ENCODE measurements around the gene ACAT2.

ACAT2 gene

DNA sequence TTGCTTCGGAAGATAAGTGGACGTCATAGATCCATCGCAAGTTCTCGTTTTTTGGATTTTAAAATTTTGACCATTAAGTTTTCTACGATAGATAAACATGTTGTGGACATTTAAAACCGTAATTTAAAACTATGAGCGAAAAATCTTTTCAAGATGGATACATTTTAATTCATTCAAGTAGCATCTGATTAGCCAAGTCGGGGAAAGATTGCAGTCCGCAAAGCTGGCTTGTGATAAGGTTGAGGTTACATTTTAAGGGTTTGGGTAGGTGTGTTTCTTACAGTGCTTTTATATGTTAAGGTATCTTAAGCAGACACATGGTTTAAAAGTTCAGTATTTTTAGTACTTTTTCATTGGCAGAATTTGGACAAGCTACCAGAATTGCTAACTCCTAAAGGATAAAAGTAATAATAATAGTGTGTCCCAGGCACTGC is 33.3 kb upstream of the ACAT2 start:
- POLR2A ChIA-PET, result interaction anchor here (1.1 to 6.8 kb wide), 4 partner anchors 8 to 60 kb away, joined by 3 to 115 read pairs (median 68); partner anchors contain the start of genes ACAT2, MRPL18, SOD2 and TCP1
- no peak for TF ChIP-seq HOXA7 (CRISPR knock-in tag; IDR thresholded peaks at IDR 0.05; ENCODE audit: borderline replicate concordance)
- TF ChIP-seq ZNF571 (tag by site-specific recombination; IDR thresholded peaks at IDR 0.05), result no peak
- no peak overlapping the region for H3K27ac ChIP-seq (ENCODE audit: extremely low read depth, low read depth, low read length)
- peaks cover 9 to 30% of the 10 kb centered on the region in 2 experiments; a peak in 2 of 3 replicates for H3K36me3 ChIP-seq (ENCODE audit: control insufficient read depth in 2 of 2, insufficient read depth in 1 of 2, low read length in 2 of 2)
- peaks cover 7% of the 10 kb centered on the region; the same call in 1 of the 2 replicates for H3K4me1 ChIP-seq (ENCODE audit: control insufficient read depth, insufficient read depth, low read length)
- CTCF ChIA-PET, result interaction anchor here (0.7 to 2.5 kb wide), 2 partner anchors 29 to 37 kb away, joined by 3 to 12 read pairs; no protein-coding TSS in a partner anchor
- H3K9me3 ChIP-seq (ENCODE audit: control insufficient read depth, insufficient read depth, low read depth, low read length), result no peaks in the 10 kb centered on the region
- H3K4me3 ChIP-seq (ENCODE audit: low read depth, low read length), result peak overlapping the region; percentile 91

DNA sequence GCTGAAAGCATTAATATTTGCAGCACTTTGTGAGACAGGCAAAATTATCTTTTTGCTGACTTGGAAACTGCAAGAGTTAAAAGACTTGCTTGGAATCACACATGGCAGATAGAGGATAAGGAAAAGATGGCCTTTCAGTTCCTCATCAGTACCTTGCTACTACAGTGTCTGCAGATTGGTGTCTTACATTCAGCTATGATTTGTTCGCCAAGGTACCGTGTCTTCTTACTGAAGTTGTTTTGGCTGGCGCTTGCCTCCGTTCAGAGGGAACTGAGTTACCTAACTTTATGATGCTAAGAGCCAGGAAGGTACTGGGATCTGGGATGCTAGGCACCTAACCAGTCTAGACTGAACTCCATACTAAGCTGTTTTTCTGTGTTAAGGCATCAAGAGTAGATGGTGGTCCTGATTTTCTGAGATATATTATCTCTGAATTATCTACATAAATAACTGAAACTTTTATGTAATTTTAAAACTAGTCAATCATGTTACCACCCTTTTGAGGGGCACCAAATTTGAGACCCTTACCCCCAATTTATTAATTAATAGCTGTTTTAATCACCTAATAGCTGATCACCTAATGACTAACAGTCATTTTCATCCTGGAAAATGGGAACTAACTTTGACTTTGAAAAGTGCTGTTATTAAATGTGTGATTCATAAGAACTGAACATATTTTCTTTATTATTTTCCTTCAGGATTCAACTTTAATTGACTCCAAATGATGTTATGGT is 32.1 kb upstream of the ACAT2 start:
- no peaks in the 10 kb centered on the region for H3K9me3 ChIP-seq (ENCODE audit: control insufficient read depth, insufficient read depth, low read depth, low read length)
- H3K4me1 ChIP-seq (ENCODE audit: control insufficient read depth, insufficient read depth, low read length), result peaks cover 7% of the 10 kb centered on the region; the same call in 1 of the 2 replicates
- peaks cover 0 to 22% of the 10 kb centered on the region in 2 experiments; a peak in 2 of 3 replicates for H3K36me3 ChIP-seq (ENCODE audit: control insufficient read depth in 2 of 2, insufficient read depth in 1 of 2, low read length in 2 of 2)
- TF ChIP-seq, protein P1, sequence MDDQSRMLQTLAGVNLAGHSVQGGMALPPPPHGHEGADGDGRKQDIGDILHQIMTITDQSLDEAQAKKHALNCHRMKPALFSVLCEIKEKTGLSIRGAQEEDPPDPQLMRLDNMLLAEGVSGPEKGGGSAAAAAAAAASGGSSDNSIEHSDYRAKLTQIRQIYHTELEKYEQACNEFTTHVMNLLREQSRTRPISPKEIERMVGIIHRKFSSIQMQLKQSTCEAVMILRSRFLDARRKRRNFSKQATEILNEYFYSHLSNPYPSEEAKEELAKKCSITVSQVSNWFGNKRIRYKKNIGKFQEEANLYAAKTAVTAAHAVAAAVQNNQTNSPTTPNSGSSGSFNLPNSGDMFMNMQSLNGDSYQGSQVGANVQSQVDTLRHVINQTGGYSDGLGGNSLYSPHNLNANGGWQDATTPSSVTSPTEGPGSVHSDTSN (CRISPR knock-in tag; IDR thresholded peaks at IDR 0.05), result no peak
- peak; percentile 35; the same call in 1 of the 2 replicates for TF ChIP-seq ZNF600 (tag by site-specific recombination; IDR thresholded peaks at IDR 0.05)
- TF ChIP-seq ZBTB17 (tag by site-specific recombination; IDR thresholded peaks at IDR 0.05), result peak; percentile 57
- no peak for TF ChIP-seq RBAK (tag by site-specific recombination; IDR thresholded peaks at IDR 0.05)
- no peak for TF ChIP-seq ZNF335 (tag by site-specific recombination; conservative IDR thresholded peaks at IDR 0.05)
- TF ChIP-seq ZNF558 (tag by site-specific recombination; IDR thresholded peaks at IDR 0.05), result peak; percentile 96
- TF ChIP-seq, protein P2, sequence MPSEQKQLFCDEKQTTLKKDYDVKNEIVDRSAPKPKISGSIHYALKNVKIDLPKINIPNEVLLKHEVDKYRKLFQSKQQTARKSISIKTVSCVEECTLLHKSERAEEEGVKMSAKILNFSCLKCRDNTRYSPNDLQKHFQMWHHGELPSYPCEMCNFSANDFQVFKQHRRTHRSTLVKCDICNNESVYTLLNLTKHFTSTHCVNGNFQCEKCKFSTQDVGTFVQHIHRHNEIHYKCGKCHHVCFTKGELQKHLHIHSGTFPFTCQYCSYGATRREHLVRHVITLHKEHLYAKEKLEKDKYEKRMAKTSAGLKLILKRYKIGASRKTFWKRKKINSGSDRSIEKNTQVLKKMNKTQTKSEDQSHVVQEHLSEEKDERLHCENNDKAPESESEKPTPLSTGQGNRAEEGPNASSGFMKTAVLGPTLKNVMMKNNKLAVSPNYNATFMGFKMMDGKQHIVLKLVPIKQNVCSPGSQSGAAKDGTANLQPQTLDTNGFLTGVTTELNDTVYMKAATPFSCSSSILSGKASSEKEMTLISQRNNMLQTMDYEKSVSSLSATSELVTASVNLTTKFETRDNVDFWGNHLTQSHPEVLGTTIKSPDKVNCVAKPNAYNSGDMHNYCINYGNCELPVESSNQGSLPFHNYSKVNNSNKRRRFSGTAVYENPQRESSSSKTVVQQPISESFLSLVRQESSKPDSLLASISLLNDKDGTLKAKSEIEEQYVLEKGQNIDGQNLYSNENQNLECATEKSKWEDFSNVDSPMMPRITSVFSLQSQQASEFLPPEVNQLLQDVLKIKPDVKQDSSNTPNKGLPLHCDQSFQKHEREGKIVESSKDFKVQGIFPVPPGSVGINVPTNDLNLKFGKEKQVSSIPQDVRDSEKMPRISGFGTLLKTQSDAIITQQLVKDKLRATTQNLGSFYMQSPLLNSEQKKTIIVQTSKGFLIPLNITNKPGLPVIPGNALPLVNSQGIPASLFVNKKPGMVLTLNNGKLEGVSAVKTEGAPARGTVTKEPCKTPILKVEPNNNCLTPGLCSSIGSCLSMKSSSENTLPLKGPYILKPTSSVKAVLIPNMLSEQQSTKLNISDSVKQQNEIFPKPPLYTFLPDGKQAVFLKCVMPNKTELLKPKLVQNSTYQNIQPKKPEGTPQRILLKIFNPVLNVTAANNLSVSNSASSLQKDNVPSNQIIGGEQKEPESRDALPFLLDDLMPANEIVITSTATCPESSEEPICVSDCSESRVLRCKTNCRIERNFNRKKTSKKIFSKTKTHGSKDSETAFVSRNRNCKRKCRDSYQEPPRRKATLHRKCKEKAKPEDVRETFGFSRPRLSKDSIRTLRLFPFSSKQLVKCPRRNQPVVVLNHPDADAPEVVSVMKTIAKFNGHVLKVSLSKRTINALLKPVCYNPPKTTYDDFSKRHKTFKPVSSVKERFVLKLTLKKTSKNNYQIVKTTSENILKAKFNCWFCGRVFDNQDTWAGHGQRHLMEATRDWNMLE (tag by site-specific recombination; conservative IDR thresholded peaks at IDR 0.05; ENCODE audit: low read depth), result no peak
- TF ChIP-seq ZNF202 (tag by site-specific recombination; IDR thresholded peaks at IDR 0.05; ENCODE audit: borderline replicate concordance), result no peak
- no peak for TF ChIP-seq ZNF544 (tag by site-specific recombination; IDR thresholded peaks at IDR 0.05)
- peak; percentile 55; the same call in 1 of the 2 replicates for TF ChIP-seq ZNF664 (tag by site-specific recombination; IDR thresholded peaks at IDR 0.05)
- H3K4me3 ChIP-seq (ENCODE audit: low read depth, low read length), result peak overlapping the region; percentile 91
- H3K27ac ChIP-seq (ENCODE audit: extremely low read depth, low read depth, low read length), result no peak overlapping the region
- ChIA-PET CTCF (interaction anchor here (0.7 to 2.5 kb wide), 3 partner anchors 32 to 915 kb away, joined by 3 to 12 read pairs (median 3); no protein-coding TSS in a partner anchor), POLR2A (interaction anchor here (4.6 to 6.8 kb wide), 3 partner anchors 31 to 59 kb away, joined by 67 to 115 read pairs (median 68); partner anchors contain the start of genes ACAT2, MRPL18, SOD2 and TCP1)

DNA sequence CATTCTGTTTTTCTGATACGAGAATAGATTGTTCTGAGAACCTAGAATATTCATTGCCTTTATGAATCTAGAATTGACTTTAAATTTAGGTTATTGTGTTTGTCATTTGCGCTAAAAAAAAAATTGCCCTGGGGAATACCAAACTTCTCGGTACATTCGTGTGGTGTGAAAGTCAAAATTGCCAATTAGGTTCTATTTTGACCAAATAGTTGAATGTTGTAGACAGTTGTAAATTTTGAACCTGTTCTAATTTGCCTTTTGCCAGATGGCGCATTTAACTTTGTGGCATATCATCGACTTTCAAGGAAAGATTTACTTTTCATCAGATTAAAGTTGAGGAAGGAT is 31.5 kb upstream of the ACAT2 start:
- ChIA-PET POLR2A (interaction anchor here (4.6 to 6.8 kb wide), 2 partner anchors 37 to 58 kb away, joined by 67 to 115 read pairs; partner anchors contain the start of genes MRPL18, SOD2 and TCP1), CTCF (interaction anchor here (0.7 to 2.5 kb wide), 3 partner anchors 33 to 916 kb away, joined by 3 to 12 read pairs (median 3); no protein-coding TSS in a partner anchor)
- Histone ChIP-seq H3K4me3 (ENCODE audit: low read depth, low read length) (no peak overlapping the region), H3K9me3 (ENCODE audit: control insufficient read depth, insufficient read depth, low read depth, low read length) (no peaks in the 10 kb centered on the region), H3K27ac (ENCODE audit: extremely low read depth, low read depth, low read length) (no peak overlapping the region), H3K4me1 (ENCODE audit: control insufficient read depth, insufficient read depth, low read length) (peaks cover 7% of the 10 kb centered on the region; the same call in 1 of the 2 replicates), H3K36me3 (ENCODE audit: control insufficient read depth in 2 of 2, insufficient read depth in 1 of 2, low read length in 2 of 2) (peaks cover 0 to 22% of the 10 kb centered on the region in 2 experiments; a peak in 2 of 3 replicates)
- no peak for TF ChIP-seq ZNF596 (tag by site-specific recombination; IDR thresholded peaks at IDR 0.05)
- TF ChIP-seq ZNF16 (tag by site-specific recombination; IDR thresholded peaks at IDR 0.05; ENCODE audit: low read depth), result no peak
- TF ChIP-seq ZNF248 (tag by site-specific recombination; IDR thresholded peaks at IDR 0.05), result no peak
- no peak for TF ChIP-seq ZNF670 (tag by site-specific recombination; IDR thresholded peaks at IDR 0.05; ENCODE audit: low read depth)
- TF ChIP-seq ZNF302 (tag by site-specific recombination; IDR thresholded peaks at IDR 0.05; ENCODE audit: low read depth), result no peak
- TF ChIP-seq, protein P3, sequence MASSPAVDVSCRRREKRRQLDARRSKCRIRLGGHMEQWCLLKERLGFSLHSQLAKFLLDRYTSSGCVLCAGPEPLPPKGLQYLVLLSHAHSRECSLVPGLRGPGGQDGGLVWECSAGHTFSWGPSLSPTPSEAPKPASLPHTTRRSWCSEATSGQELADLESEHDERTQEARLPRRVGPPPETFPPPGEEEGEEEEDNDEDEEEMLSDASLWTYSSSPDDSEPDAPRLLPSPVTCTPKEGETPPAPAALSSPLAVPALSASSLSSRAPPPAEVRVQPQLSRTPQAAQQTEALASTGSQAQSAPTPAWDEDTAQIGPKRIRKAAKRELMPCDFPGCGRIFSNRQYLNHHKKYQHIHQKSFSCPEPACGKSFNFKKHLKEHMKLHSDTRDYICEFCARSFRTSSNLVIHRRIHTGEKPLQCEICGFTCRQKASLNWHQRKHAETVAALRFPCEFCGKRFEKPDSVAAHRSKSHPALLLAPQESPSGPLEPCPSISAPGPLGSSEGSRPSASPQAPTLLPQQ (tag by site-specific recombination; IDR thresholded peaks at IDR 0.05), result no peak
- TF ChIP-seq ZNF654 (tag by site-specific recombination; IDR thresholded peaks at IDR 0.05; ENCODE audit: low read depth), result no peak
- no peak for TF ChIP-seq ZNF274 (IDR thresholded peaks at IDR 0.05; ENCODE audit: low read length)
- TF ChIP-seq ZNF274 (tag by site-specific recombination; IDR thresholded peaks at IDR 0.05; ENCODE audit: borderline replicate concordance), result no peak
- no peak for TF ChIP-seq ZNF624 (tag by site-specific recombination; IDR thresholded peaks at IDR 0.05)
- TF ChIP-seq ZNF223 (tag by site-specific recombination; IDR thresholded peaks at IDR 0.05), result no peak
- TF ChIP-seq REPIN1 (tag by site-specific recombination; IDR thresholded peaks at IDR 0.05; ENCODE audit: low read depth), result no peak
